ENCODE data around the gene FMNL3.

DNA sequence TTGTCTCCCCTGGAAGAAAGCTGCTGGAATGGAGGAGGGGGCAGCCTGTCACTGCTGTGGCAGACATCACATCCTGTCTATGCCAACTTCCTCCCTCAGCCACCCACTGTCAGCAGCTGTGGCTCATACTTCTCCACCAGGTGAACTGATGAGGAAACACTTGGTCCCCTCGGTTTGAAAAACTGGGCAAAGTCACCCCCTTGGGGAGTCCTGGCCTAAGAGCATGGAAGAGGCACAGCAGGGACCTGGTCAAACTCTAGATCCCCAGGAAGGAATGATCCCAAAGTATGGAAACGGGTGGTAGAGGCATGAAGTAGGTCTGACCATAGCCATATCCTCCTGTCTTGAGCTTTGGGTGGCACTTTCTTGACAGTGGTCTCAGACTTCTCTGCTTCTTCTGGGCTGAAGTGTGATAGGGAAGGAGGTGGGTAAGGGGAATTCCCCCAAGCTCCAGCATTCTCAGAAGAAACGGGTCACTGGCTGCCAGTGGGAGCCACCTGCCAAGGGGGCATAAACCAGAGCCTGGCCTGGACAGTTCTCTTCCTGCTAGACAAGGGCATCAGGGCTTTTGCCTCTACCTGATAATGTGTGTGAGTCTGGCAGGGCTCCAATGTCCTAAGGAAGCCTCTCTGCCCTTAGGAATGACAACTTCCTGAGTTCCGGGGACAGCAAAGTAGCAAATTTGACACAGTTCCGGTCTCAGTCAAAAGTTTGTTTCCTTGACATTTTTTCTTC lies 36.0 kb downstream of the FMNL3 start:
- TF ChIP-seq, protein P1, sequence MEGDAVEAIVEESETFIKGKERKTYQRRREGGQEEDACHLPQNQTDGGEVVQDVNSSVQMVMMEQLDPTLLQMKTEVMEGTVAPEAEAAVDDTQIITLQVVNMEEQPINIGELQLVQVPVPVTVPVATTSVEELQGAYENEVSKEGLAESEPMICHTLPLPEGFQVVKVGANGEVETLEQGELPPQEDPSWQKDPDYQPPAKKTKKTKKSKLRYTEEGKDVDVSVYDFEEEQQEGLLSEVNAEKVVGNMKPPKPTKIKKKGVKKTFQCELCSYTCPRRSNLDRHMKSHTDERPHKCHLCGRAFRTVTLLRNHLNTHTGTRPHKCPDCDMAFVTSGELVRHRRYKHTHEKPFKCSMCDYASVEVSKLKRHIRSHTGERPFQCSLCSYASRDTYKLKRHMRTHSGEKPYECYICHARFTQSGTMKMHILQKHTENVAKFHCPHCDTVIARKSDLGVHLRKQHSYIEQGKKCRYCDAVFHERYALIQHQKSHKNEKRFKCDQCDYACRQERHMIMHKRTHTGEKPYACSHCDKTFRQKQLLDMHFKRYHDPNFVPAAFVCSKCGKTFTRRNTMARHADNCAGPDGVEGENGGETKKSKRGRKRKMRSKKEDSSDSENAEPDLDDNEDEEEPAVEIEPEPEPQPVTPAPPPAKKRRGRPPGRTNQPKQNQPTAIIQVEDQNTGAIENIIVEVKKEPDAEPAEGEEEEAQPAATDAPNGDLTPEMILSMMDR (IDR thresholded peaks at IDR 0.05; ENCODE audit: control extremely low read depth in 1 of 3, insufficient read depth in 1 of 3, low read depth in 1 of 3, low read length in 3 of 3), result no peak
- TF ChIP-seq, protein P2, sequence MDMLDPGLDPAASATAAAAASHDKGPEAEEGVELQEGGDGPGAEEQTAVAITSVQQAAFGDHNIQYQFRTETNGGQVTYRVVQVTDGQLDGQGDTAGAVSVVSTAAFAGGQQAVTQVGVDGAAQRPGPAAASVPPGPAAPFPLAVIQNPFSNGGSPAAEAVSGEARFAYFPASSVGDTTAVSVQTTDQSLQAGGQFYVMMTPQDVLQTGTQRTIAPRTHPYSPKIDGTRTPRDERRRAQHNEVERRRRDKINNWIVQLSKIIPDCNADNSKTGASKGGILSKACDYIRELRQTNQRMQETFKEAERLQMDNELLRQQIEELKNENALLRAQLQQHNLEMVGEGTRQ (IDR thresholded peaks at IDR 0.05; ENCODE audit: low read length), result no peak

Data from H1 (cell line).